ENCODE data around the gene BLM. TPM values are rescaled to one million over a fixed set of nuclear protein-coding genes. Genes with fewer than 3 reads are reported as not detected.
"Not testable (repeated sequence)": the region's sequence is repeated elsewhere in the genome, so short reads cannot be mapped to it uniquely, and the experiment has no call there.

The BLM gene
- polyA plus RNA-seq (2012; ENCODE audit: missing spikeins) = 19.6 TPM

DNA sequence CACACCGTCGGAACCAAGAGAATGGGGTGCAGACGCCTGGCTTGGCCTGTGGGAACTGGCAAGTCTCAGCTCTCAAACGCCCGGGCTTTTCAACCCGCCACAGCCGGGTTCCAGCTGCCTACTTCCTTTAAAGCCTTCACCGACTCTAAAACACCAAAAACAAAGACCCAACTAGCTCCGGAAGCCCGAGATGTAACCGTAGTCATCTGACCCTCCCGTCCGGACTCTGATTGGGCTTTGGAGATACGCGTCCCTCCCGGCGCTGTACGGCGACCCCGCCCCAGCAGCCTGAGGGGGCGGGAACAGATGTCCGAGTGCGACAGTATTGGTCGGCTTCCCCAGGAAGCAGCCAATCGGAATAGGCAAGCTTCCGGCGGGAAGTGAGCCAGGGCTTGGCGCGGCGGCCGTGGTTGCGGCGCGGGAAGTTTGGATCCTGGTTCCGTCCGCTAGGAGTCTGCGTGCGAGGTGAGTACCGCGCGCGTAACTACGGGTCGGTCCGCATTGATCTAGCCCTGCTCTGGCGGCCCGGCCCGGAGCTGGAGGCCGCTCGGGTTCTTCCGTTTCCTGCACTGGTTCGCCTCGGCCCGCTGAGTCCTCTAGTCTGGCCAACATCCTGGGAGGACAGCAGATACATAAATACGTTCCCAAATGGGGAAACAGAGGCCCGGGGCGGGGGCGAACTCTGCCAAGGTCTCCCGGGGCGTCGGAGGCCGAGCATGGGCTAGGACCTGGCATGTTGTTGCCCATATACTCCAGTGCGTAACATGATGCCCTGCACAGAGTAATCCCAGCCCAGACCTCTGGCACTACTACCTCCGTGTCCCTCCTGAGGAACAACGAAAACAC is at the start of gene BLM:
Gene BLM, plus strand, starts transcription at position 371 of the 846 bp plus-strand sequence. CDS start 30,047 bp downstream, outside the sequence.
- peak; percentile 94 for DNase-seq (ENCODE audit: insufficient read length)
- TF ChIP-seq POLR2AphosphoS5 (IDR thresholded peaks at IDR 0.05; ENCODE audit: low read depth, low read length) (peak; percentile 93), POLR2A (IDR thresholded peaks at IDR 0.05; ENCODE audit: low read depth, low read length) (peak; percentile 93), TAF1 (IDR thresholded peaks at IDR 0.05; ENCODE audit: borderline replicate concordance, low read depth, low read length) (peak; percentile 92)
- peak; percentile 99 for FAIRE-seq

DNA sequence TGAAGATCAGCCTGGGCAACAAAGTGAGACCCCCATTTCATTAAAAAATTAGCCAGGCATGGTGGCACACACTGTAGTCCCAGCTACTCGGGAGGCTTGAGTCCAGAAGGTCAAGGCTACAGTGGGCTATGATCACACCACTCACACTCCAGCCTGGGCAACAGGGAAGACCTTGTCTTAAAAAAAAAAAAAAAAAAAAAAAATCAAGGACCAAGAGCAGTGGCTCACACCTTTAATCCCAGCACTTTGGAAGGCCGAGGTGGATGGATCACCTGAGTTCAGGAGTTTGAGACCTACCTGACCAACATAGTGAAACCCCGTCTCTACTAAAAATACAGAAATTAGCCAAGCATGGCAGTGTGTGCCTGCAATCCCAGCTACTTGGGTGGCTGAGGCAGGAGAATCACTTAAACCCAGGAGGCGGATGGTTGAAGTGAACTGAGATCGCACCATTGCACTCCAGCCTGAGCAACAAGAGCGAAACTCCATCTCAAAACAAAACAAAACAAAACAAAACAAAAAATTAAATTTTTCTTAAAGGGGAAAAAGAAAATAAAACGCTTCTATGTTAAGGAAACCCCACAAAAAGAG is 49.3 kb upstream of the BLM start:
- DNase-seq (ENCODE audit: insufficient read length); FAIRE-seq: not testable (repeated sequence)

DNA sequence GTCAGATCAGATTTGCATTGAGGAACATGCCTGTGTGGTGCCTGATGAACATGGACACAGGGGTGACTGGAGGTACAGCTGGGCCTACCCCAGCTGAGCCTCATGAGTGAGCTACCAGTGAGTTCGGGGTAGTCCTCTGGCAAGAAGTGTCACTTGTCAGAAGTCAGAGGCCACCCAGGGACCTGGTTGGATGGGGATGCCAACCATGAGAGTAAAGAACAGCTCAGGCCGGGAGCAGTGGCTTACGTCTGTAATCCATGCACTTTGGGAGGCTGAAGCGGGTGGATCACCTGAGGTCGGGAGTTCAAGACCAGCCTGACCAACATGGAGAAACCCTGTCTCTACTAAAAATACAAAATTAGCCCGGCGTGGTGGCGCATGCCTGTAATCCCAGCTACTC is 46.5 kb upstream of the BLM start:
- DNase-seq (ENCODE audit: insufficient read length); FAIRE-seq: not testable (repeated sequence)

DNA sequence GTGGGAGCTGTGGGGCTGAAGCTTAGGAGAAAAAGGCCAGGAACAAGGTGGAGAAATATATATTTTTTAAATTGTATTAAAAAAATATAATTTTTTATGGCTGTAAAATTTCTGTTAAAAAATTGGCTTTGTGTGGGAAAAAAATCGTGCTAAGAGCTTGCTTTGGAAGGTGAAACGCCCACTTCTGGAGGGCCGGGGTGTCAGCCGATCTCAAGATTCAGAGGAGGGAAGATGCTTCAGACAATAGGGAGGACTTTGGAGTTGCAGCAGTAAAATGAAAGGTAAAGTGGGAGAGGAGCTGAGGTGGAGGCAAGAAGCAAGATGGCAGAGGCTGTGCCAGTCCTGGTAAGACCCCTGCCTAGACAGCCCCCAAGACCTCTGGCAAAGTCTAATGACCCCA is 45.9 kb upstream of the BLM start:
- DNase-seq (ENCODE audit: insufficient read length) = no peak
- TF ChIP-seq TAF1 (IDR thresholded peaks at IDR 0.05; ENCODE audit: borderline replicate concordance, low read depth, low read length) = no peak
- no peak for TF ChIP-seq POLR2AphosphoS5 (IDR thresholded peaks at IDR 0.05; ENCODE audit: low read depth, low read length)
- TF ChIP-seq POLR2A (IDR thresholded peaks at IDR 0.05; ENCODE audit: low read depth, low read length) = no peak
- FAIRE-seq = no peak

DNA sequence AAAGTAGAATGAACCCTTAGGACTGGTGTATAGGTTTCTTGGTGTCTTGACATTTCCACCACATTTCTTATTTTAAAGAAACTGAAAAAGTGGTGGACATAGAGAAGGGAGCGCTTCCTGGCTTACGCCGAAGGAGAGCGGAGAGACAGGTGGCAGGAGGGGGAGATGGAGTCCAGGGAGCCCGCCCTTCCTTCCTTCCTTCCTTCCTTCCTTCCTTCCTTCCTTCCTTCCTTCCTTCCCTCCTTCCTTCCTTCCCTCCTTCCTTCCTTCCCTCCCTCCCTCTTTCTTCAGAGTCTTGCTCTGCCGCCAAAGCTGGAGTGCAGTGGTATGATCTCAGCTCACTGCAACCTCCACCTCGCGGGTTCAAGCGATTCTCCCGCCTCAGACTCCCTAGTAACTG is 43.8 kb upstream of the BLM start:
- not testable (repeated sequence) for FAIRE-seq; DNase-seq (ENCODE audit: insufficient read length)

DNA sequence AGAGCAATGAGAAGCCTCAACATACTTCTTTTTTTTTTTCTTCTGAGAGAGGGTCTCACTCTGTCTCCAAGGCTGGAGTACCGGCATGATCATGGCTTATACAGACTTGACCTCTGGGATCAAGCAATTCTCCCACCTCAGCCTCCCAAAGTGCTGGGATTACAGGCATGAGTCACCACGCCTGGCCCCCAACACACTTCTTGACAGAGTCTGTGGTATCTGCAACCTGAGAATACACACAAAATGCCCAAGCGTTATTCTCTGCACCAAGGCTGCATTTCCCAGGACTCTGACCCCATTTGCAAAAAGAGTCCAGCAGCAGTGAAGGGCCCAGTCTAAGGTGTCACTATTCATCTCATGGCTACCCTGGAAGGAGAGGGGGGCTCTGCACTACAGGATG is 42.7 kb upstream of the BLM start:
- TF ChIP-seq POLR2A (IDR thresholded peaks at IDR 0.05; ENCODE audit: low read depth, low read length) (no peak), TAF1 (IDR thresholded peaks at IDR 0.05; ENCODE audit: borderline replicate concordance, low read depth, low read length) (no peak), POLR2AphosphoS5 (IDR thresholded peaks at IDR 0.05; ENCODE audit: low read depth, low read length) (no peak)
- FAIRE-seq (no peak), DNase-seq (ENCODE audit: insufficient read length) (no peak)

DNA sequence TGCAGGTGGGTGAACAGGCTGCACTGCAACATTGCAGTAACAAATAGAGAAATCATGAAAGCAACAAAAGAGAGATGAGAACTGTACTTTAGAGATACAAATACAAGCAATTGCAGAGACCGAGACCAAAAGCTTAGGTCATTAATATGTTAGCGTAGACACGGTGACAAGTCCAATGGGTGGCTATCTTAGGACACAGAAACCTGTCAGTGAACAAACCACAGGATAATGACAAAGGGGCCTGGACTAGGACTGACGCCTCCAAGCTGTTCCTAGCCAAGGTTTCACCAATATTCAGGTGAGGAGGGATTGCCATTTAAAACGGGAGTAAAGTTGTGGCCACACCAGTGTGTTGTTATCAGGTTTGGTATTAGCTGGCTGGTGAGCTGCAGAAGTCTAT is 41.7 kb upstream of the BLM start:
- FAIRE-seq (no peak), DNase-seq (ENCODE audit: insufficient read length) (no peak)
- TF ChIP-seq POLR2A (IDR thresholded peaks at IDR 0.05; ENCODE audit: low read depth, low read length) (no peak), POLR2AphosphoS5 (IDR thresholded peaks at IDR 0.05; ENCODE audit: low read depth, low read length) (no peak), TAF1 (IDR thresholded peaks at IDR 0.05; ENCODE audit: borderline replicate concordance, low read depth, low read length) (no peak)

DNA sequence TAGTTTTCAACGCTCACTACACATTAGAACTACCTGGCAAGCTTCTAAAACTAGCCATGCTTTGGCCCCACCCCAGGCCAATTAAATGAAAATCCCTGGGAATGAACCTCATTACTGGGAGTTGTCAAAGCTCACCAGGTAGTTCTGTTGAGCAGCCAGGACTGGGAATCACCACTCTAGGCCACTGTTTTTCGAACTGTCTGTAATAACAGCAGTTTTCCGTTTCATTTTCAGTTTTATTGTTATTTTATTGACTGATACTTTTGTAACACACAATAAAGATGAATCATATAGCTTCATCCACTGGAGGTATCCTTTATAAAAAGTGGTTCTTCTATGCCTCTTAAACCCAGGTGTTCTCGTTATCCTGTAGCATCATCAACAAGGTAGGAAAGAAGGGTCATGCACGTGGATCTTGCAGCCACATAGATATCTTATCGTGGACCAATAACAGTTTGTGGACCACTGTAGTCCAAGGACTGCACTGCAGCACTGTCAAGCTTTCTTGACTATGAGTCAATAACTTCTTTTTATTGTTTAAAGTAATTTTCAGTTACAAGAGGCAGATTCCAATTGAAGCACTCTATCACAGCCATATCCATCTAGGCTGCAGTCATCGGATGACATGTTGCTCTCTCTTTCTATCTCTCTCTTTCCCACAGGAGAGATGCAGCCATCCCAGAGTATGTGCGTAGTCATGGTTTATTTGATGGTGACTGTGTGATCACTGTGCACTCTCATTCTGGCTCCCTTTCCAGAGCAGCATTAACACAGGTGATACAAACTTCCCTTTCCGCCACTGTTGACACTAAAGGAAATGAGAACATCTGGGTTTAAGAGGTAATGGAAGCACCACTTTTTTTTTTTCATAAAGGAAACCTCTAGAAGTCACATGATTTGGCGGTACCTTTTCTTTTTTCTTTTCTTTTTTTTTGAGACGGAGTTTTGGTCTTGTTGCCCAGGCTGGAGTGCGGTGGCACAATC is 39.0 kb upstream of the BLM start:
- DNase-seq (ENCODE audit: insufficient read length) (no peak), FAIRE-seq (no peak)
- TF ChIP-seq POLR2A (IDR thresholded peaks at IDR 0.05; ENCODE audit: low read depth, low read length) = no peak
- TF ChIP-seq POLR2AphosphoS5 (IDR thresholded peaks at IDR 0.05; ENCODE audit: low read depth, low read length) = no peak
- TF ChIP-seq TAF1 (IDR thresholded peaks at IDR 0.05; ENCODE audit: borderline replicate concordance, low read depth, low read length) = no peak

DNA sequence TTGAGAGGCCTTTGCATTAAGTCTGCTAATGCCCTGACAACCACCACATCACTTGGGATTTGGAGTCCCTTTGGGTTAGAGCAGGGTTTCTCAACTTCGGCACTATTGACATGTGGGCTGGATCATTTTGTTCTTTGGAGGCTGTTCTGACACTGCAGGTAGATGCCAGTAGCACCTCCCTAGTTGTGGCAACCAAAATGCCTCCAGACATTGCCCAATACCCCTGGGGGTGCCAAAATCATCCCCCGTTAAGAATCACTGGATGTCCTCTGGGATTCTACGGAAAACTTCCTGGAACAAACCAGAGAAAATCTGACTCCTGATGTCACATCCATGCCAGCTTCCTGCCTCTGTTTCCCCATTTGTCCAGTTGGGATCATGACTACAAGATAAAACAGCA is 37.2 kb upstream of the BLM start:
- no peak for TF ChIP-seq POLR2AphosphoS5 (IDR thresholded peaks at IDR 0.05; ENCODE audit: low read depth, low read length)
- no peak for TF ChIP-seq TAF1 (IDR thresholded peaks at IDR 0.05; ENCODE audit: borderline replicate concordance, low read depth, low read length)
- TF ChIP-seq POLR2A (IDR thresholded peaks at IDR 0.05; ENCODE audit: low read depth, low read length) = no peak
- DNase-seq (ENCODE audit: insufficient read length) = no peak
- FAIRE-seq = no peak

DNA sequence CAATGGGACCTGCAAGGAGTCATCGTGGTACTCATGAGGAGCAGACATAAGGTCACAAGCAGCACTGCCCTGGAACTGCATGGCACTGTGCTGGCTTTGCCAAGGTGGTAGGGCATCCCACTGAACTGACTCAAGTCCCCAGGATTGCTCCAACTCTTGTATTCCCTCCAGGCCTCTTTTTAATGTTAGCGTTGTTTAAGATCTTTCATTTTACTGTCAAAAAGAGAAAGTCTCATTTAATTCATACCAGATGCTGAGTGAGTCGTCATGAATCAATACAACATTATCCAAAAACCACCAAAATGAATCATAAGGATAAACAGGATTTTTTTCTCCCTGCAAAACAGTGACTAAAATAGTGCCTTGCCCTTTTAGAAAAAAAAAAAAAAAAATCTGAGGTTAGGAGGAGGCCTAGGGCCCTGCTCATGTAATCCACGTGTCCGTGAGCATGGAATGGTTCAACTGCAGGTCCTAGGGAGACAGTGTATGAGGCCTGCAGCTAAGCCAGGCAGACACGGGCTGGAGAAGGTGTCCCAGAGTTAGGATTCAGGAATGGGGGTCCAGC is 36.7 kb upstream of the BLM start:
- no peak for TF ChIP-seq TAF1 (IDR thresholded peaks at IDR 0.05; ENCODE audit: borderline replicate concordance, low read depth, low read length)
- no peak for TF ChIP-seq POLR2A (IDR thresholded peaks at IDR 0.05; ENCODE audit: low read depth, low read length)
- no peak for TF ChIP-seq POLR2AphosphoS5 (IDR thresholded peaks at IDR 0.05; ENCODE audit: low read depth, low read length)
- FAIRE-seq (no peak), DNase-seq (ENCODE audit: insufficient read length) (no peak)

DNA sequence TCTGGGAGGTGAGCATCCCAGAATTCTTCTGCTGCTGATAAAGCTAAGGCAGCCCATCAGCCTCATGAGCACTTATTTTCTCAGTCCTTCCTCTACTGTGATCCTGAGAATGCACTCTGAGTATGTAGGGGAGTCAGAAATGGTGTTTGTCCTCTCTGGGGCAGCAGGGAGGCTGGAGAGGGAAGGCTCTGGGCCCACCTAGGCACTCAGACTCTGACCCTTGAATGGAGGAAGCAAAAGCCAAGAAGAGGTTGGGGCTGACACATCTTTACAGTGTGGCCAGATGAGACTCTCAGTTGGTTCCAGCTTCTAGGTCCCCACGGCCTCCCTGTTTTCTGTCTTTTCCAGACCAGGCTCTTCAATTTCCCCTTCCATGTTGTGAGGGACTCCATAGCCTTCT is 36.1 kb upstream of the BLM start:
- DNase-seq (ENCODE audit: insufficient read length) (no peak), FAIRE-seq (no peak)
- TF ChIP-seq TAF1 (IDR thresholded peaks at IDR 0.05; ENCODE audit: borderline replicate concordance, low read depth, low read length) (no peak), POLR2A (IDR thresholded peaks at IDR 0.05; ENCODE audit: low read depth, low read length) (no peak), POLR2AphosphoS5 (IDR thresholded peaks at IDR 0.05; ENCODE audit: low read depth, low read length) (no peak)

Measured in GM12892 (cell line).